Measurements from ENCODE around the gene ZDHHC11B.
"Not testable (repeated sequence)": the region's sequence is repeated elsewhere in the genome, so short reads cannot be mapped to it uniquely, and the experiment has no call there.

The ZDHHC11B gene

GRCh38 chr5:683551-684481, 100.7 kb downstream of the ZDHHC11B start:
- DNase-seq: no peak

GRCh38 chr5:682651-683358, 101.7 kb downstream of the ZDHHC11B start:
- DNase-seq: not testable (repeated sequence)

GRCh38 chr5:682216-682615, 102.3 kb downstream of the ZDHHC11B start:
- DNase-seq: peak; percentile 1

DNA sequence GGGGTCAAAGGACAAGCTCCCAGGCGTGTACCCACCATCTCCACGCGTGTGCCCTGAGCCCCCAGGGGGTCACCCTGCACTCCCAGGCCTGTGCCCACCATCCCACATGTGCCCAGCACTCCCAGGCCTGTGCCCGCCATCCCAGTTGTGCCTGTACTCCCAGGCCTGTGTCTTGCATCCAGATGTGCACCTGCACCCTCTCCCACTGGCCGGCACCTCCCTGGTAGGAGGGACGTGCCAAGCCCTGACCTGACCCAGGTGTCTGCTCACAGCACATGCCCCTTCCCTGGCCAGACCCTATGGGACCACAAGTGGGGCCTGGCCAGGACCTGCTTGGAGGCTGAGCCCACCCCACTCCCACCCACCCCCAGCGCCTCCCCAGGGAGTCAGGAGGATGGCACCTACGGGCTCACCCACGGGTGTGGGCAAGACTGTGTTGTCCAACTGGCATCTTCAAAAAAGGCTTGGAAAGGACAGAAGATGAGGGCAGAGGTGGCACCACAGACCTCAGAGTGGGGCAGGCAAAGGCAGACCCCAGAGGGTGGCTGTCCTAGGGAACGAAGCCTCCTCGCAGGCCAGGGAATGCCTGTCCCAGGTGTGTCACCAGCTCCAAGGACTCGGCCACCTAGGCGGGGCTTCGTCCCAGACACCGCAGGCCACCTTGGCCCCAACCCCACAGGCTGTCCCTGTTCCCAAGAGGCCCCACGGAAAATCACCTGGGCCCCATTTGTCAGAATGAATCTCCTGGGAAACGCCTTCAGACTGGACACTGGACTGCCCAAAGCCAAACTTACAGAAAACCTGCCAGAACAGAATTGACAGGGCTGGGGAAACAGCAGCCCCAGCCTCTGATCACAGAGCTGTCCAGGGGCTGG, 103.0 kb downstream of the ZDHHC11B start:
- DNase-seq: peak; percentile 0

- not testable (repeated sequence) for DNase-seq
Measured at GRCh38 chr5:680836-681235, 103.7 kb downstream of the ZDHHC11B start.

DNA sequence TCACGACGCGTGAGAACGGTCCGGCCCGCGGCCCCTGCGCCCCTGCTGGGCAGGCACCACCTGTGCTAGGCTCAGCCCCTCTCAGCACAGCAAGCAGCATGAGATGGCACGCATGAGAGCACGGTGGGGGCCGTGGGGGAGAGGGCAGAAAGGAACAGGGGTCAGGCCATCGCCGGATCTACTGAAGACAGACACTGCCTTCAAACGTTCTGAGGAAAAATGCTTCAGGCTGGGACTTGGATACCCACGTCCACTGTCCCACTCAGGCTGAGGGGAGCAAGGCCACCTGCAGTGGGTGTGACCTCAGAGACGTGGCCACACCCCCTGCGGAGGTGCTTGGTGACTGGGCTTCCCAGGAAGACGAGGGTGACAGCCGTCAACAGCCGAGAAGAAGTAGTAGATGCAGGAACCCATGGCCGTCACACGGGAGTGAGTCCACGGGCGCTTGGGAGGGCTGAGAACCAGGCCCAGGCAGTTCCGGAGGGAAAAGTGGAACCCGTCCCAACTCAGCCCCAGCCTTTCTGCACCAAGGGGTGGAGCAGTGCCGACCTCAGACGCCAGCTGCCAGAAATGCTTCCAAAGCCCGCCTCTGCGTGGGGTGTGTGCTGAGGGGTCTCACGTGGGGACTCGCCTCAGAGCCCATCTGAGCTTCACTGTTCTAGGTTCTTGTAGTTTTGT, 104.3 kb downstream of the ZDHHC11B start:
- not testable (repeated sequence) for DNase-seq

DNA sequence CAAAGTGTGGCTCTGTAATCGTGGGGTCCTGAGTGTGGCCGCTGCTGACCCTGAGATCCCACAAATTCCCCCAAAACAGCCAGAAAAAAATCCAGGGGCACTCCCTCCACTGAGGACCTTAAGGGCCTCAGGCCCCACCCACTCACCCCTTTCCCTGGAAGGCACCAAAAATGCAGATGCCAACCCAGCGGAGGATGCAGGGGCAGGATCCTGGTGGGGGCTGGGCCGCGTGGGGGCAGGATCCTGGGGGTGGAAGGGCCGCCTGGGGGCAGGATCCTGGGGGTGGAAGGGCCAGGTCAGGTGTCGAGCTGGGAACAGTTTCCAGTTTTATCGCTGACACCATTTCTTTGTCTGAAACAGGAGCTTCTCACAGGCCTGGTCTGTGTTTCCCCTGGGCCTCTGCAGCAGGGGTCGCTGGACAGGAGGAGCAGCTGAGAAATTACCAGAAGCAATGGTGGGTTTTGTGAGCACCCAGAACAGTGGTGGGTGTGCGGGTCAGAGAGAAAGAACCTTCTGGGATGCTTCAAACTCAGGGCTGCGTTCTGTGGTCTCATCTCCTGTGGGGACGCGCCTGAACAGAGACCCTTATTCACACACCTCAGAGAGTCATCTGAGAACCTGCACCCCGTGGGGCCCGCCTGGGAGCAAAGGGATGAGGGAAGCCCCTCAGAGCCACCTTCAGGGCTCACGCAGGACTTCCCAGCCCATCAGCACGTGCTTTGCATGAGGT, 105.2 kb downstream of the ZDHHC11B start:
- DNase-seq: not testable (repeated sequence)

- DNase-seq: not testable (repeated sequence)
Measured at GRCh38 chr5:678521-678920, 106.0 kb downstream of the ZDHHC11B start.

GRCh38 chr5:677131-678101, 107.1 kb downstream of the ZDHHC11B start:
- DNase-seq: no peak

- no peak for DNase-seq
Measured at GRCh38 chr5:676699-677076, 107.8 kb downstream of the ZDHHC11B start.

DNA sequence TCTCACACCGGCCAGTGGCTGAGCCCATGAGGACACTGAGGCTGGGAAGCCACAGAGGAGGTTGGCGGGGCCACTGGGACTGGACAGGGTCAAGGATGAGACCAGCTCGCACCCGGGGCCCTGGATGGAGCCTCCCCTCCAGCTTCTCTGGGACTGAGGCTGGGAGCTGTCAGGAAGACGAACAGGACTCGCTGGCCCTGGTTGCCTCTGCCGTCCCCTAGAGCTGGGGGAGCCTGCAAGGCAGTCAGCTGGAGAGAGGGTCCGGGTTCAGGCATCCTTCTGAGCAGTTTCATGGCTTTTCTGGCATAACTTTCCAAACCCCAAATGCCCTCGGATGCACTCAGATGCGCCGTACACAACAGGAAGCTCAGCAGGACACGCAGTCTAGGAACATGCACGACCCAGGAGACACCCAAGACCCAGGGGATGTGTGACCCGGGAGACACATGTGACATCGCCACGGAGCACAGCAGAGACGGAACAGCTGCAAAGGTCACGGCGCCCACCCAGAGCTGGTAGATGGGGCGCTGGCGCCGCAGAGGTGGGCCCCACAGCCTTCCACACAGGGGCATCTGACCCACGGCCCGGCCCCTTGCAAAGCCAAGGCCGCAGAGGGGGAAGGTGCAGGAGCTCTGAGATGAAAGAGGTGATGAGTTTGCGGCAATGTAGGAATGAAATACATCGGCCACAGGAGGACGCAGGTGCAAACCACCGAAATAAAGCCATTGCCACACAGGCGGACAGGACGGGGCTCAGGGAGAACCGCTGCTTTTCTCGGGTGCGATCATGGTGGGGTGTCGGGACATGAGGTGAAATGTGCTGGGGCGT, 108.4 kb downstream of the ZDHHC11B start:
- no peak for DNase-seq

- no peak for DNase-seq
Measured at GRCh38 chr5:675111-675870, 109.2 kb downstream of the ZDHHC11B start.

DNA sequence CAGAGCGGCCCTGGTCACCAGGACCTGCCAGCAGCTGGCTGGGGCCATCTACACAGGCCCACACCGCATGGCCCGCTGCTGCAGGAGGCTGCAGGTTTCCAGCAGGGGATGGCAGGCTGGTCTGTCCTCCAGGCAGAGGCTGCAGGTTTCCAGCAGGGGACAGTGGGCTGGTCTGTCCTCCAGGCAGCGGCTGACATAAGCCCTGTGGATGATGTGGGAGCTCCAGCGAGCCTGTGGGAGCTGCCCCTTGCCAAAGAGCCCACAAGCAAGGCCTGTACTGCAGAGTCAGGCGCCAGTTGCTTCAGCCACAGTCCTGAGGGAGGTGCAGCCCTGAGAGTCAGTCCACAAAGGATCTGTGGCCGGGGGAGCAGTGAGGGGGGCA, 109.9 kb downstream of the ZDHHC11B start:
- DNase-seq: no peak

DNA sequence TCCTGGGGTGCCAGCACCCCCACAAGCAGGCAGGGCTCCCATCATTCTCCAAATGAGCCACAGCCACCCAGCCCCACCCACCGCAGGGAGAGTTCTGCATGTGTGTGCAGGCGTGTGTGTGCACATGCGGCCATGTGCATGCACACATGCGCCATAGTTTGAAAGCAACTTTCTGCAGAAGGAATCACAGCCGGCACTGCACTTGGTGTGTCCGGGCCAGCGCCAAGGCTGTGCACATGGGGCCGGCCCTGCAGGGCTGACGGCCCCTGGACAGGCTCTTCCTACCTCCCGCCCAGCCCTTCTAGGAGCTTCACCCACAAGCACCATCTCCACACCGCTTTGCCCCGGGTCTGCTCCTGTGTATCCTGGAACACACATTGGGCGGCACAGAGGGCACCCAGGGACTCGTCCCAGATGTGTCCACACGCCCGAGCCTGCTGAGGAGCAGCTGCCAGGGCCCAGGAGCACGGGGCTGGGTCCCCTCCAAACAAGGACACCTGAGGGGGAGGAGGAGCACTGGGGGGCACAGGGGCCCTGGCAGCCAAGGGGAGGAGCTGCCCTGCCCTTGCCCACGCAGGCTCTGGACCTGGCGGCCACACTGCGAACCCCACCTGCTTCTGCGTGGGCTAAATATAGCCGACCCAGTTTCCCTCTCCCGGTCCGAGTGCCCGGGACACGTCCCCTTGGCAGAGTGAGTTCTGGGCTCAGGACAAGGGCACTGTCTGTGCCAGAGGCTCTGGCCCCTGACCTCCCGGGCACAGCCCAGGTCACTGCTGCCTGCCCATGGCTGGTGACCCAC, 110.5 kb downstream of the ZDHHC11B start:
- no peak for DNase-seq

GRCh38 chr5:673161-673830, 111.2 kb downstream of the ZDHHC11B start:
- no peak for DNase-seq

GRCh38 chr5:672329-673160, 112.0 kb downstream of the ZDHHC11B start:
- peak; percentile 77 for DNase-seq

Data from activated naive CD4-positive, alpha-beta T cell treated with Interleukin-2 at 50 U/mL for 16 hours (primary cell).